ENCODE measurements around the gene CD79A.

The CD79A gene

DNA sequence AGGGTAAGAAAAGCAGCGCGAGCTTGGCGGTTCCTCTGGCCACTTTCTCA, 32.3 kb upstream of the CD79A start, which contains the start of gene DMRTC2:
Gene DMRTC2 (plus strand): TSS at position 42 of the 50 bp plus-strand sequence. CDS start 2,387 bp downstream, outside the sequence.
- H3K27me3 Mint-ChIP-seq (ENCODE audit: low read depth), result peaks cover 40% of the 10 kb centered on the region
- TF ChIP-seq, protein P1, sequence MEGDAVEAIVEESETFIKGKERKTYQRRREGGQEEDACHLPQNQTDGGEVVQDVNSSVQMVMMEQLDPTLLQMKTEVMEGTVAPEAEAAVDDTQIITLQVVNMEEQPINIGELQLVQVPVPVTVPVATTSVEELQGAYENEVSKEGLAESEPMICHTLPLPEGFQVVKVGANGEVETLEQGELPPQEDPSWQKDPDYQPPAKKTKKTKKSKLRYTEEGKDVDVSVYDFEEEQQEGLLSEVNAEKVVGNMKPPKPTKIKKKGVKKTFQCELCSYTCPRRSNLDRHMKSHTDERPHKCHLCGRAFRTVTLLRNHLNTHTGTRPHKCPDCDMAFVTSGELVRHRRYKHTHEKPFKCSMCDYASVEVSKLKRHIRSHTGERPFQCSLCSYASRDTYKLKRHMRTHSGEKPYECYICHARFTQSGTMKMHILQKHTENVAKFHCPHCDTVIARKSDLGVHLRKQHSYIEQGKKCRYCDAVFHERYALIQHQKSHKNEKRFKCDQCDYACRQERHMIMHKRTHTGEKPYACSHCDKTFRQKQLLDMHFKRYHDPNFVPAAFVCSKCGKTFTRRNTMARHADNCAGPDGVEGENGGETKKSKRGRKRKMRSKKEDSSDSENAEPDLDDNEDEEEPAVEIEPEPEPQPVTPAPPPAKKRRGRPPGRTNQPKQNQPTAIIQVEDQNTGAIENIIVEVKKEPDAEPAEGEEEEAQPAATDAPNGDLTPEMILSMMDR (IDR thresholded peaks at IDR 0.05; ENCODE audit: unreplicated experiment in 3 of 3), result no peak
- no peak within 1 kb of the TSS for H3K27ac Mint-ChIP-seq
- peaks cover 5% of the 10 kb centered on the region for H3K9me3 Mint-ChIP-seq
- no peak within 1 kb of the TSS for H3K4me3 Mint-ChIP-seq
- H3K36me3 Mint-ChIP-seq (ENCODE audit: low read depth), result no peaks in the 10 kb centered on the region
- H3K4me1 Mint-ChIP-seq, result no peaks in the 10 kb centered on the region

DNA sequence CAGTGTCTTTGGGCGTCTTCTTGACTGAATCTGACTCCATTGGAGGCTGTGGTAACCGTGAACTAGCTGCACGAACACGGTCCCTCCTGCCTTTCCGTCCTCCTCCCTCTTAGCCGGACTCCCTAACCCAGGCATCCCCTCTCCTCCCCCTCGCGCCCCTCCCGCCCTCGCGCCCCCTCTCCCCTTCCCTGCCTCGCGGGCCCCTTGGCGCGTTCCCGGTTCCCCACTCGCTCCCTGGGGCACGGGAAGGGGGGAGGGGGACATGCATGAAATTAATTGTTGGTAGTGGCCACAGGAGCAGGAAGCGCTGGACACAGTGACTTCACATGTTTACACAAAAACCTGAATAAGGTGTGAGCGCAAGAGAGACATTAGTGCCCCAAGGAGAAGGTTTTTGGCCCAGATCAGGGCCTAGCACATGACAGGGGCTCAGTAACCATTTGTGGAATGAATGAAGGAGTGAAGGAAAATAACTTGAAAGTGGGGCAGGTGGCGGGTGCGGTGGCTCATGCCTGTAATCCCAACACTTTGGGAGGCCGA, 32.0 kb upstream of the CD79A start:
- Mint-ChIP-seq H3K4me1 (no peaks in the 10 kb centered on the region), H3K27ac (no peak overlapping the region)

DNA sequence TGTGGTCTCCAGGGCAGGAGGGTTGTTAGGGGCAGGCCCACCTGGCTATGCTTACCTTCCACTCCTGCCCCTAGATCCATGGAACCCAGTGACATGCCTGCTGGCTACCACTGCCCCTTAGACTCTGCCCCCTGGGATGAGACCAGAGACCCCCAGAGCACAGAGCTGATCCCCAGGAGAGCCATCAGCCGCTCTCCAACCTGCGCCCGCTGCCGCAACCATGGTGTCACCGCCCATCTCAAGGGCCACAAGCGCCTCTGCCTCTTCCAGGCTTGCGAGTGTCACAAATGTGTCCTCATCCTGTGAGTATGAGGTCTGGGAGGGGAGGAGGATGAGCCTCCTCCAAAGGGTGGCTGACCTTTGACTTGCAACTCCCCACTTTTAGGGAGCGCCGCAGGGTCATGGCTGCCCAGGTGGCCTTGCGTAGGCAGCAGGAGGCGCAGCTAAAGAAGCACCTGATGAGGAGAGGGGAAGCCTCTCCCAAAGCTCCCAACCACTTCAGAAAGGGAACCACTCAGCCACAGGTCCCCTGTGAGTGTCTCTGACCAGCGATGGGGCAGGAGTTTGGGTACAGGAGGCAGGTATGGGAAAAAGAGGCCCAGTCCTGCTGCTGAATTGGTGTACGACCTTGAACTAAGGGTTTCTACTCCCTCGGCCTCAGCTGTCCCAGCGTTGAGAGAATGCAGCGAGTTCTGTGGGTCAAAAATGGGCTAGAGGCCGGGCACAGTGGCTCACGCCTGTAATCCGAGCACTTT, 29.6 kb upstream of the CD79A start:
- TF ChIP-seq, protein P1 (IDR thresholded peaks at IDR 0.05; ENCODE audit: unreplicated experiment in 3 of 3), result no peak
- Mint-ChIP-seq H3K4me3 (no peak overlapping the region), H3K9me3 (peaks cover 5% of the 10 kb centered on the region), H3K27me3 (ENCODE audit: low read depth) (peaks cover 57% of the 10 kb centered on the region), H3K36me3 (ENCODE audit: low read depth) (no peaks in the 10 kb centered on the region), H3K4me1 (no peaks in the 10 kb centered on the region), H3K27ac (no peak overlapping the region)

More for the DNA sequence above, 32.0 kb upstream of the CD79A start:
- TF ChIP-seq, protein P1 (IDR thresholded peaks at IDR 0.05; ENCODE audit: unreplicated experiment in 3 of 3), result no peak
- H3K4me3 Mint-ChIP-seq, result no peak overlapping the region
- no peaks in the 10 kb centered on the region for H3K36me3 Mint-ChIP-seq (ENCODE audit: low read depth)
- H3K27me3 Mint-ChIP-seq (ENCODE audit: low read depth), result peaks cover 41% of the 10 kb centered on the region
- peaks cover 5% of the 10 kb centered on the region for H3K9me3 Mint-ChIP-seq

DNA sequence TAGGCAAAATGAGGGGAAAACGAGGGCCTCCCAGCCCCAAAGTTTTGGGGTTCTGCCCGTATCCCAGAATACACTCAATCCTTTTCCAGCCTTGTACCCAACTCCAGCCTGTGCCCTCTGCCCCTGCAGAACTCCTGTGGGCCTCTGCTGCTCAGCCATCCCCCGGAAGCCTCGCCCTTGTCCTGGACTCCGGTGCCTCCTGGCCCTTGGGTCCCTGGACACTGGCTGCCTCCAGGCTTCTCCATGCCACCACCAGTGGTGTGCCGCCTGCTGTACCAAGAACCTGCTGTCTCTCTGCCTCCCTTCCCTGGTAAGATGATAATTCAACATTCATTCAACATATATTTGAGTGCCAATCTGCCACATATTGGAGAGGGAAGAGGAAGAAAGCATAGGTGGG, 28.4 kb upstream of the CD79A start:
- Mint-ChIP-seq H3K9me3 (peaks cover 5% of the 10 kb centered on the region), H3K36me3 (ENCODE audit: low read depth) (no peaks in the 10 kb centered on the region), H3K4me1 (no peaks in the 10 kb centered on the region), H3K27me3 (ENCODE audit: low read depth) (peaks cover 62% of the 10 kb centered on the region), H3K27ac (no peak overlapping the region), H3K4me3 (no peak overlapping the region)
- TF ChIP-seq, protein P1 (IDR thresholded peaks at IDR 0.05; ENCODE audit: unreplicated experiment in 3 of 3), result no peak

DNA sequence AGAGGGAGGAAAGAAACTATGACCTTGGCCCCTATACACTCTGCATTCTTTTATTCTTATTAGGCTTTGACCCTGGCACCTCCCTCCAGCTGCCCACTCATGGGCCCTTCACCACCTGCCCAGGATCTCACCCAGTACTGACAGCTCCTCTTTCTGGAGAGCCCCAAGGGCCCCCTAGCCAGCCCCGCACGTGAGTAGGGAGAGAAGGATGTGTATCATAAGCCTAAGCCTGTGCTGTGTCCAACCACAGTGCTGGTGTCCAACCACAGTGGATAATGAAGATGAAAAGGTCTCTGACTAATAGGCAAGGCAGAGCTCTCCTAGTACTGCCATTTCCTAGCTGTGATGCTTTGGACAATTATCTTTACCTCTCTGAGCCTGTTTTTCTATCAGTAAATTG, 28.0 kb upstream of the CD79A start:
- TF ChIP-seq, protein P1 (IDR thresholded peaks at IDR 0.05; ENCODE audit: unreplicated experiment in 3 of 3), result no peak
- Mint-ChIP-seq H3K9me3 (peaks cover 3% of the 10 kb centered on the region), H3K4me3 (no peak overlapping the region), H3K4me1 (no peaks in the 10 kb centered on the region), H3K27ac (no peak overlapping the region), H3K36me3 (ENCODE audit: low read depth) (no peaks in the 10 kb centered on the region), H3K27me3 (ENCODE audit: low read depth) (peaks cover 59% of the 10 kb centered on the region)

DNA sequence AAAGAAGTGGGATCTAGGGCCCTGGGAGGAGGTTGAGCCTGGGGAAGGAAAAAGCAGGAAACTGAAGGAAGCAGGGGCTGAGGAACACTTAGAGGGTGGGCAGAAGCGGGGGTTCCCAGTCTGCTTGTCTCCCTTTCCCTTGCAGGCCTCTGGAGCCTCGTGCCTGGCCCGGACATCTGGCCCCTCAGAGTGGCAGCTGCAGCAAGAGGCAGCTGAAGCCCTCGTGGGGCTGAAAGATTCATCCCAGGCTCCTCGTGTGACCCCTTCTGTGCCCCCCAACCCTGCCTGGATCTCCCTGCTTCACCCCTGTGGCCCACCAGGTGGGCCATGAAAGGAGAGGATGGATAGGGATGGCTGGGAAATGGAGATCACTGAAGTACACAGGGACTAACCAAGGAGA, 26.7 kb upstream of the CD79A start:
- H3K4me3 Mint-ChIP-seq, result no peak overlapping the region
- H3K9me3 Mint-ChIP-seq, result no peaks in the 10 kb centered on the region
- no peak overlapping the region for H3K27ac Mint-ChIP-seq
- H3K4me1 Mint-ChIP-seq, result no peaks in the 10 kb centered on the region
- no peaks in the 10 kb centered on the region for H3K36me3 Mint-ChIP-seq (ENCODE audit: low read depth)
- H3K27me3 Mint-ChIP-seq (ENCODE audit: low read depth), result peaks cover 68% of the 10 kb centered on the region
- TF ChIP-seq, protein P1 (IDR thresholded peaks at IDR 0.05; ENCODE audit: unreplicated experiment in 3 of 3), result no peak
